Stimulated activated CD4-positive, alpha-beta T cell treated with anti-CD3 and anti-CD28 coated beads, Interleukin-2, amount 100 ng/mL, for 48 hours (primary cell): Measurements from ENCODE around the gene FGF3.

Source experiments
- DNase-seq, 2 donors: peaks; one replicate each; pipeline ENCODE4 v3.0.0-alpha.2; 2020

The FGF3 gene

DNA sequence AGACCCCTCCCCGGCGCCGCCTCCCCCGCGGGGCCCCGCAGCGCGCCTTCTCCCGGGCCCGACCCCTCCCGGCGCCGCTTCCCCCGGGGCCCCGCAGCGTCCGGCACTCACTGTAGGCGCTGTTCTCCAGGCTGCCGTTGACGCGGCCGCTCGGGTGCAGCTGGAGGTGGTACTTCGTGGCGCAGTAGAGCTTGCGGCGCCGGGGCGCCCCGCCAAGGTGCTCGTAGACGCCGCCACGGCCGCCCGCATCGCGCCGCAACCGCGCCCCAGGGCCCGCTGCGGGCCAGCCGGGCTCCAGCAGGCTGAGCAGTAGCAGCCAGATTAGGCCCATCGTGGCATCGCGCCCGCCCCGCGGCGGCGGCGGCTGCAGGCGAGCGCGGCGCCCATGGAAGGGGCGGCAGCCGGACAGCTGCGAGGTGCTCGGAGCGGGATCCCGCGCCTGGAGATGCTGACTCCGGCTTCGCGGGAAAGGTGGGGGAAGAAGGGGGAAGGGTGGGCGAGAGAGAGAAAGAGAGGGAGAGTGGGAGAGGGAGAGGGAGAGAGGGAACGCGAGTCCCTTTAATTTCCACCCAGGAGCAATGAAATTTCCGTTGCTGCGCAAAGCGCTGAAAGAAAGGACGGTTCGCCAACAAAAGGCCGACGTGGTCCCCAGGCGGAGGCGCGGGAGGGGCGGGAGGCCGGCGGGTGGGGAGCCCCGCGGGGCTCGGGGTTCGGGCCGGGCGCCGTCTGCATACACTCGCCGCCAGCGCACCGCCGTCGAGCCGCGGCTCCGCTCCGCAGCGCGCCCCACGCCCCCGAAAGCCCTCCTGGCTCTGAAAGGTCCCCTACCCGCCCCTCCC lies at the start of gene FGF3:
Gene FGF3 (minus strand): TSS at position 814 of the 839 bp plus-strand sequence. CDS start 483 bp downstream, at position 331.
- no peak for DNase-seq

DNA sequence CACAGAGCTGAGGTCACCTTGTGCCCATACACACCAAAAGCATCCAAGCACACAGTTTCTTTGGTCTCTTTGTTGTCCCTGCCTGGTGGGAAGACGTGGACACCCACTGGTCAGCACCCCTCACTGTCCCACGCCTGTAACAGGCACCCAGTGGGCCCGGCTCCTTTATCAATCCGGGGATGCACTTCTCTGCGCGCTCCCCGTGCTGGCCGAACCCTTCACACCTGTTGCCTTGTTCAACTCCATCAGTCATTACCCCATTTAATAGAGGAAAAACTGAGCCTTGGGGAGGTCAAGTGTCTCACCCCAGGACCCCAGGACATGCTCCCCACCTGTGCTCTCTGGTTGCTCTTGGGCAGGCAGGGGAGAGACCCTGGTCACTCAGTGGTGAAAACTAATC lies 49.7 kb upstream of the FGF3 start:
- no peak for DNase-seq

DNA sequence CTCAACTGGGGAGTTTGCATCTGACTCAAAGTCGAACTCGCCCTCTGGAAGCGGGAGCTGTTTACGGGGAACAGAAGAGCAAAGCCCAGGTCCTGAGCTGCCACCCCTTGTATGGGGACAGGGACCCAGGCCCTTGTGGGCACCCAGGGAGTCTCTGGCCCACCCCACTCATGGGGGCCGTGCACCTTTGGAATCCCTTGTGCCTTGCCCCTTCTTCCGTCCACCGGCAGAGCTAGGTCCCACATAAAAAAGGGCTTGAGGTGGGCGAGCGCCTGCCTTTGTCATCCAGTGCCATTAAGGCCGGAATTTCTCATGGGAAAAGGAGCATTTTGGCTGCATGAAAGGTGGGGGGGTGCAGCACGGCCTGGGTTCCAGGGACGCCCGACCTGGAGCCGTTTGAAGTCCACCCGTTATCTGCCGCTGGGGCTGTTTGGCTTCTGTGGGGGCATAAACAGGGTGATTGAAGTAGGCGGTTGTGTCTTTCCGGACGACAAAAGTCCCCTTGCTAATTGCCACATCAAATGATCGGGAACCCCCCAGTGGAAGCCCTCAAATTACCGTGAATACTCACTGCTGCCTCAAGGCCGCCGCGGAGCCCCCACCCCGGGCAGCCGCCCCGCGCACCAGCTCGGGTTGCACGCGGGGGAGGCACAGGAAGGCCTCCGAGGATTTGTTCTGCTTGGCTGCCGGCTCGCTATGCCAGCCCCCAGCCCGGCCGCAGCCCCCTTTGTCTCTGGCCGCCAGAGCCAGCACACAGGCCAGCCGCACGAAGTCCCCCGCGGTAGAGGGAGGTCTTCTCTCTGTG lies 49.0 kb upstream of the FGF3 start:
- DNase-seq: no peak

DNA sequence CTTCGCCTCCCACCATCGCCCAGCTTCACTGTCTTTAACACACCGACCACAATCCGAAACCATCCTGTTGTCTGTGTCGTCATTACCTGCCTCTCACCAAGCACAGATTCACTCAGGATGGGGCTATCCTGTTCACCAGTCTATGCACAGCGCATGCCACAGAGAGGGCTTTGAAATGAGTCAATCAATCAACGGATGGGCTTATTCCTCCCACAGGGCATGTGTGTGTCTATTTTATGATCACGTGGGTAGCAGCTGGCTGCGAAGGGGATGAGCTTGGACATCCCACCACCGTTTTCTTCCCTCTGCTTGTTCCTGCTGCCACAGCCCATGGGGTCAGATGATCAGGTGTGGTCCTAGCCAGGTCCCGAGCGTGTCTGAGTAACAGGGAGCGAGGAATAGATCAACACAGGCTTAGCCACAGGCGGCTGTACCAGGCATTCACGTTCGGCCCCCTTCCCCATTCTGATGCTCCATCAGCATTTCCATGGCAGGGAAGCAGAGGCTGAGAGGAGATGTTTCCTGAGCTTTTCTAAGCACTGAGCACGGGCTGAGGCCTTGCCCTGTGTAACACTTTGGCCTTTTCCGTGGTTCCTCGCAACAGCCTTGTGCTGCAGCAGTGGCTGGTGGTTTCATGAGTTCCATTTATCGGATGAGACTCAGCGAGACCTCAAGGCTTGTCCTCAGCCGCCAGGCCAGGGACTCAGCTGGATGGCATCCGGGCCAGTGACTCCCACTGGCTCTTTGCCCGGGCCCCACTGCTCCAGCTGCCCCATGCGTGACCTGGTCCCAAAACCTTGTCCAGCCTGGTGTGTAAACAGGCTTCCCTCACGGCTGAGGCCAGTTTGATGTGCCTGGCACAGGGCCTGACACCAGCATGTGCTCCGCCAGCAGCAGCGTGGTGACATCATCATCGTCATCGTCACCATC lies 48.1 kb upstream of the FGF3 start:
- no peak for DNase-seq

DNA sequence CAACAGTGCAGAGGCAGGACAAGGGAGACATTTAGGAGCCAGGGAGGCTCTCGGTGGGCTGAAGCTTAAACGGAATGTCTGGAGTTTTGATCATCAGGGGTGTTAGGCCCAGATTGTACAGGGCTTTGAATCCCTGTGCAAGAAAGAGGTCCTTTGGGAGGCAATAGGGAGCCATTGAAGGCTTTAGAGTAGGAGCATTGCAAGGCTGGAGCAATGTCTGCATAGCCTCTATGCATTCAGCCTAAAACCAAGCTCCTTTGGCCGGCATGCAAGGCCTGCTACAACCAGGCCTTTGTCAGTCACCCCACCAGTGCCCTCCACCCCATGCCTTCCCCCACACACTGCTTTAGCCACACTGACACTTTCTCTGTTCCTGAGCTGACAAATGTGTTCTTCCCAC lies 47.4 kb upstream of the FGF3 start:
- DNase-seq: no peak

DNA sequence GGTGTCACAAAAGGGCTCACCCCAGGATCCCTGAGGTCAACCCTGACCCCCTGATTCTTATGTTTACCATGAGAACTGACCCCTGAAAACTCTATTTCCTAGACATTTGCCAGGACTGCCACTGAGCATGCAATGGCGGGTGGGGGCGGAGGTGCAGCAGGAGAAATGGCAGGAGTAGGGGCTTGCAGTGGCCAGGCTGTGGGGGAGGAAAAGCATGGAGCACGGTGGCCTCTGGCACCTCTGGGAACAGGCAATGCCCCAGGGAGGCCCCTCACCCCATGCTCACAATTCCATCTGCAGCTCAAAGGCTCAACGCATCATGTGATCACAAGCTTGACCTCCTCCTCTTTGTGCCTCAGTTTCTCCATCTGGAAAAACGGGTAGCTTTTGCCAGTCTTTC lies 46.5 kb upstream of the FGF3 start:
- no peak for DNase-seq

DNA sequence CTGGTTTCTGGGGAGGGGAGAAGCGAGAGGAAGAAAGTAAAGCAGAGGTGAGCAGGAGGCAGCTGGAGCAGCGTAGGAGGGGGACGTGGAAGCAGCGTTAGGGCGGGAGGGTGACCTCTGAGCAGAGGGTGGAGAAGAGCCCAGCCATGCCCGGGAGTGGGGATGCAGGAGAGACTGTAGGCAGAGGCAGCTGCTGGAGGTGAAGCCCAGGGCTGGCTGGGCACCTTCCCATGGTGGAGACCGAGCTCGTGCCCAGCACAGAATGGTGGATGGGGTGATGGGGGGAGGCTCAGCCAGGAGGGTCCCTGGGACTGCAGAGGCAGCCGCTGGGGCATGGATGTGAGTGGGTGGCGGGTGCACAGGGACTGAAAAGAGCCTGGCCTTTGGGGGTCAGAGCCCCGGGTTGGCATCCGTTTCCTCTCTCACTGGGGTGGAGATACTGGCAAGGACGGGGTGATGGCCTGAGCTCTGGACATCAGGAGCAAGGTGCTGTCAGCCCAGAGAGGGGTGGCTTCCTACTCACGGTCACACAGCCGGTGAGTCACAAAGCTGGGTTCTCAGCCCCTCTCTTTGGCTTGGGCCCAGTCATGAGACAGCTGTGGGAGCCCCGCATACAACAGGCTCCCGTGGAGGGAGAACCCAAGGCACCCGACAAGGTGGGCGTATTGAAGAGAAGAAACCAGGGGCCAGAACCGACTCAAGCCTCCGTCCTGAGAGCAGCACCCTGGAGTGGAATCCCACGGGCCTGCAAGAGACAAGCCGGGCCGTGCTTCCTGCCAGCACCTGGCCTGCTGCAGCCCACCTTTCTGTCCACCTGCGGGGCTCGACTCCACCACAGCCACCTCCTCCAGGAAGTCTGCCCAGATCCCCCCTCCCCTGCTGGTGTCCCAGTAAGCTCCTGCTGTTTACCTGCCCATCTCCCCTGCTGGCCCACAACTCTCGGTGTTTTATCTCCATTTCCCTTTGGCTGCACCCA lies 45.8 kb upstream of the FGF3 start:
- no peak for DNase-seq

DNA sequence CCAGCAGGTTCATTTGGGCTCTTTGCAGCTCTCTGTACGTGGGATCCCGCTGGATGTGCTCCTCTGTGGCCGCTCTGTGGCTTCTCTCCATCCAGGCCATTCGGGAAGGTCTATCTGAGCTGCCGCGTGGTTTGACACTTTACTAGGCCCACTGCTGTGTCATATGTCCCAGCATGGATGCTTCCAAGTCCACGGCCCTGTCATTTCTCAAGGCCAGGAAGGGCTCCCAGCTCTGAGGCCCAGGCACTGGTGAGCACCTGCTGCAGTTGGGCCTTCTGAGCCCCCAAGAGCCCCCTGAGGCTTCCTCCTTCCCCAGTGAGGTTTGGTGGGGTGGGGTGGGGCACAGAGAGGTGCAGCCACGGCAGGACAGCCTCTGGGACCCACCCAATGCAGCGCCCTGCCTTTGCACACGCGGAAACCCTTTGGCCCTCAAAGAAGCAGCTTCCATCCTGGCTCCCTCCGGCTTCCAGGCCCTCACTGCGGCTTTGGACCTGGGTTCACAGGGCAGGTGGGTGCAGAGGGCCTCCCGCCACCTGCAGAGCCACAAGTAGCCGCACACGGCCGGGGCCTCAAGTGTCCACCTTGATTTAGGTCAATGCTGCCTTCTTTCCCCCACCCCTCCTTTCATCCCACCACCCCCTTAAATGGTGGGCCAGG lies 44.5 kb upstream of the FGF3 start:
- DNase-seq: no peak

DNA sequence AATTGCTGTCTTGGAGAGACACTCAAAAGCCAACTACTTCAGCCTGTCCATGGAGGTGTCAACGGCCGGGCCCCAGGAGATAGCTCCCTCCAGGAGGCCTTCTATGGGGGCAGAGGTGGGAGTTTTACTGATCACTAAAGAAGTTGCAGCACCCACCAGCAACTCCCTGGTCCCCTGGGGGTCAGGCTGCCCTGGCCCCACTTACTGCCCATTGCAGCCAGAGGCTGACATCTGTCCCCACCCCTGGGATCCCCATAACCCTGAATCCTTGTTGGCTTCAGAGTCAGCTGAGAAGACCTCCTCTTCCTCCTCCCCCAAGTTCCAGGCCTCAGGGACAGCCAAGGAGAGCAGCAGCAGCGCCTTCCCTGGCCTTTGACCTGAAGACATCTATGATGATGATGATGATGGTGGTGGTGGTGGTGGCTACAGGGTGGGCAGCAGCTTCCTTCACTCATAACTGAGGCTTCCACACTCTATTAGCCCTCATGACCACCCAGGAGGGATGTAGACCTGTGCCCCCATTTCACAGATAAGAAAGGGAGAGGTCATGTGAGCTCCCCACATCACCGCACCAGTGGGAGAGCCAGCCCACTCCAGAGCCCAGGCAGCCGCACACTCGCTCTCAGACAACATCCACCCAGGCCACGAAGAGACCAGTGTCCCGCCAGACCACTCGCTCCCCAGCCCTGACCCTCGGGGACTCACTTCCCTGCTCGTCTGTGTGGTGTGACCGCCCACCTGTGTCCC lies 43.8 kb upstream of the FGF3 start:
- DNase-seq: no peak

DNA sequence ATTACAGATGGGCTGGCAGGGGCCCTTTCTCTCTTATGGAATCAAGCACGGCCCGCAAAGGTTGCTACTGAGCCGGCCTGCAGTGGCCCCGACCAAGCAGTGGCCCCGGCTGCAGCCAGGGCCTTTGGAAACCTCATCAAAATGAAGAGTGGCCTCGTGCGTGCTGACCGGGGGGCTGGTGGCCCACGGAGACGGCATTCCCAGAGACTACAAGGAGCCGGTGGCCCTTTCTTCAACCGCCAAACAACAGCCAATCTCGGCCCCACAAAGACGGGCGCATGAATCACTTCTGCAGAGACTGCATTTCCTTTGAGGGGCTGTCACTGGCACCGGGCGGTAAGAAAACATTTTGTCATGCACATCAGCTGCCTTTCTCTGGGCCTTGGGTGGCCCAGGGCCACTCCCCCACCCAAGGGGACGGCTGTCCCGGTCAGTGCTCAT lies 43.1 kb upstream of the FGF3 start:
- DNase-seq: no peak

DNA sequence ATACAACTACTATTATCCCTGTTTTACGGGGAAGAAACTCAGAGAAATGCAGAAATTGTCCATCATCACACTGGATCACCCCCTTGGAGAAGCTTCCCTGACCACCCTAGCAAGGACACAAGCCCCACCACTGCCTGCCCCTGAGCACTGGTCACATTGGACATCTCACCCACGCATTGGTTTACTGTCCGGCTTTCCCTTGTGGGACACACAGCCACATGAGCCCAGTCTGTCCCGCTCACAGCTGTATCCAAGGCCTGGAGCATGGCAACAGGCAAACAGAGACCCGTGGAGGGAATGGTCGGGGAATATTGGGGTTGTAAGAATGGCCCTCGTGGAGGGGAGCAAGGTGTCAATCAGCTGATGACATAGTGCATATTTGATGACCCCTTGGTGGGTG lies 42.7 kb upstream of the FGF3 start:
- DNase-seq: no peak

DNA sequence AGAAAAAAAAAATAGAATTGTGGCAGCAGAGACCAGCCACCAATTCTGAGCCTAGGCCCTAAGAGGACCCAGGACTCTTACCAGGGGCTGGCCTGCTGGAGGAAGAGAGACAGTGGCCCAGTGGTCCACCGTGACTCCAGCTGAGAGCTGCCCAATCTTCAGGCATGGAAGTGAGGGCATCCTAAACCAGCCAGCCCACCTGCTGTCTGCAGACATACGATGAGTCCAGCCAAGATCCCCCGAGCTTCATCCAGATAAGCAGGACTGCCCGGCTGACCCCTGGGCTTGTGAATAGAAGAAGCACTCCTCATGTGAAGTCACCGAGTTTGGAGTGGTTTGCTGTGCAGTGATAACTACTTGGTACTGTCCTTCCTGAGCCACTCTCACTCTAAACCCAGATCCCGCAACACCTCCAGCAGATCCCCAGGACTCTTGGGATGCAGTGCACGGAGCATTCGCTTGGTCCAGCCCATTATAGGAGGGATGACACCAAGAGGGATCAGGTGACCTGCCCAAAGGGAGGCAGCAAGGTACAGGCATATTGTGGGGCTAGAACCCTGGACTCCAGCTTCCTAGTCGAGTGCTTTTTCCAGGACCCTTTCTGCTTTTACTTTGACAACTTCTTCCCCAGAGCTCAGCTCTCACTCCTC lies 41.7 kb upstream of the FGF3 start:
- DNase-seq: no peak

DNA sequence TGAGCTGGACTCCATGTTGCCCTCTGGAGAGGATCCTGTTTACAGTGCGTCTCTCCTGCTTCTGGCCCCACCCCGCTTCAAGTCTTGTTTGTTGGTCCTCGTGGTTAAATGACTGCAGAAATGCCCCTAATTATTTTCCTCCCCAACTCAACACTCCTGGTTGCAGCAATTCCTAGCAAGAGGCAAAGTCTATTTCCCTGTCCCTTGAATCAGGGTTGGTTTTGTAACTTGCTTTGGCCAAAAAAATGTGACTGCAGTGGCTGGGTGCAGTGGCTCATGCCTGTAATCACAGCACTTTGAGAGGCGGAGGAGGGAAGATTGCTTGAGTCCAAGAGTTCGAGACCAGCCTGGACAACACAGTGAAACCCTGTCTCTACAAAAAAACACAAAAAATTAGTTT lies 41.0 kb upstream of the FGF3 start:
- DNase-seq: no peak

DNA sequence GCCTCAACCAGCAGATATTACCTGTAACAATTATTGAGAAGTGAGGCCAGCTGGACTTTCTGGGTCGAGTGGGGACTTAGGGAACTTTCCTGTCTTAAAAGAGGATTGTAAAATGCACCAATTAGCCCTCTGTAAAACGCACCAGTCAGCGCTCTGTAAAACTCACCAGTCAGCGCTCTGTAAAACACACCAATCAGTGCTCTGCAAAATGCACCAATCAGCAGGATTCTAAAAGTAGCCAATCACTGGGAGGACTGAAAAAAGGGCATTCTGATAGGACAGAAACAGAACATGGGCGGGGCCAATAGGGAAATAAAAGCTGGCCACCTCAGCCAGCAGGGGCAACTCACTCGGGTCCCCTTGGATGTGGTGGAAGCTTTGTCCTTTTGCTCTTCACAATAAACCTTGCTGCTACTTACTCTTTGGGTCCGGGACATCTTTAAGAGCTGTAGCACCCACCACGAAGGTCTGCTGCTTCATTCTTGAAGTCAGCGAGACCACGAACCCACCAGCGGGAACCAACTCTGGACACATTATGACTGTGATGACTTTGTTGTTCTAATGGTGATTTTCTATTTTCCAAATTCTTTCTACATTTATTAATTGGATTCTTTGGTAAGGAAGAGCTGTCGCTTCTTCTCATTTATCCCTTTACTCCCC lies 40.2 kb upstream of the FGF3 start:
- no peak for DNase-seq

DNA sequence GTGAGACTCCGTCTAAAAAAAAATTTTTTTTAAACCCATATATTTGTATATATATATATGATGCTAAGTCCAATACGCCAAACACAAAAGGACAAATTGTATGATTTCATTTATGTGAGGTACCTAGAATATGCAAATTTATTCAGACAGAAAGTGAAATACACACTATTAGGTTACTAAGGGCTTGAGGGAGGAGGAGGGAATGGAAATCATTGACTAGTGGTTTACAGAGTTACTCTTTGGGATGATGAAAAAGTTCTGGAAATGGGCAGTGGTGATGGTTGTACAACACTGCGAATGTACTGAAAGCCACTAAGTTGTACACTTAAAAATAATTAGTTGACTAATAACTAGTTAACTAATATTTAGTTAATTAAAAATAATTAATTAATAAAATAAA lies 36.2 kb upstream of the FGF3 start:
- DNase-seq: no peak

DNA sequence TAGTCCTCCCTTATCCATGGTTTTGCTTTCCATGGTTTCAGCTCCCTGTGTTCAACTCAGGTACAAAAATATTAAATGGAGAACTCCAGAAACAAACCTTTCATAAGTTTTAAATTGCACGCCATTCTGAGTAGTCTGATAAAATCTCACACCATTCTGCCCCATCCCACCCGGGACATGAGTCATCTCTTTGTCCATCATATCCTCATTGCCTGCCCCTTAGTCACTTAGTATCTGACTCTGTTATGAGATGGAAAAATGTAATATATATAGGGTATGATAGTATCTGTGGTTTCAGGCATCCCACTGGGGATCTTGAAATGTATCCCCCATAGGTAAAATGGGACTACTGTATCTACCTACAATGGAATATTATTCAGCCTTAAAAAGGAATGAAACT lies 35.5 kb upstream of the FGF3 start:
- no peak for DNase-seq

DNA sequence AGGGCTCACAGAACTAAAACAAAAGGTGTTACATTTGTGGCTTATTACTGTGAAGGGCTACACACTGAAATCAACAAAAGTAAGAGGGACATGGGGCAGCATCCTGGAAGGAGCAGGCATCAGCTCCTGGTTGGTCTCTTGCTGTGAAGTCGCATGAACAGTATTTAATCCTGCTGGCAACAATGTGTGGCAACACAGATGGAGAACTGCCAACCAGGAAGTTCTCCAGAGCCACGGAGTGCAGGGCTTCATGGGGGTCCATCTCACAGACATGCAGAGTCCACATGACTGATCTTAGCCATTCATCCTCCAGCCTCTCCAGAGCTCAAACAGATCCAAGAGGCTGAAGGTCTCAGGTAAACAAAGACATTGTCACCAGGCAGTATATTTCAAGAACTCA lies 32.8 kb upstream of the FGF3 start:
- DNase-seq: no peak

DNA sequence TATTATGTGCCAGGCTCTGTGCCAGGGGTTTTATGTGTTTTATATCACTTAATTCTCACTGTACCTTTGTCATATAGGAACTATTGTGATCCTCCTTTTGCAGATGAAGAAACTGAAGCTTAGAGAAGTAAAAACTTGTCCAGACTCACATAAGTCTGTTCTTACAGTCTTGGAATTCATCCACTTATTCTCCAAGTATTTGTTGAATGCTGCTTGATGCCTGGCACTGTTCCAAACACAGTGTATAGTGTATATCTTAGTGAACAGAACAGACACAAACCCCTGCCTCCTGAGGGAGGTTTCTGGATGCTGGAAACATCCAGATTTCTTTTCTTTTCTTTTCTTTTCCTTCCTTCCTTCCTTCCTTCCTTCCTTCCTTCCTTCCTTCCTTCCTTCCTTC lies 29.0 kb upstream of the FGF3 start:
- DNase-seq: no peak

DNA sequence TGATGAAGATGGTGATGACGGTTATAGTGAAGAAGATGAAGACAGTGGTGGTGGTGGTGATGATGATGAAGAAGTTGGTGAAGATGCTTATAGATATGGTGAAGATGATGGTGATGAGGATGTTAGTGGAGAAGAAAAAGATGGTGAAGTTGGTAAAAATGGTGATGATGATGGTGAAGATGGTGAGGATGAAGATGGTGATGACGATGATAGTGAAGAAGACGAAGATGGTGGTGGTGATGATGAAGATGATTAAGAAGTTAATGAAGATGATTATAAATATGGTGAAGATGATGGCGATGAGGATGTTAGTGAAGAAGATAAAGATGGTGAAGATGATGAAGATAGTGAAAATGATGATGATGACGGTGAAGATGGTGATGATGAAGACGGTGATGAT lies 25.2 kb upstream of the FGF3 start:
- no peak for DNase-seq
